KOPT-K1 (cell line): ENCODE data around the gene KIF1A.

Experiments
- H3K27ac ChIP-seq: fragments of 200-600 bp; sonication (generic); 2 replicates; pipeline ENCODE4 v1.5.1; 2016; ENCODE audit warnings: antibody characterized with exemption, mild to moderate bottlenecking, low read depth, low read length; ENCODE audit not compliant: poor library complexity, severe bottlenecking
- H3K36me3 ChIP-seq: fragments of 200-600 bp; sonication (generic); 2 replicates; pipeline ENCODE4 v1.5.1; 2017; ENCODE audit warnings: antibody characterized with exemption, mild to moderate bottlenecking, low read length, moderate library complexity; ENCODE audit not compliant: insufficient read depth
- H3K9me3 ChIP-seq: fragments of 200-600 bp; sonication (generic); 2 replicates; pipeline ENCODE4 v1.5.1; 2017; ENCODE audit warnings: antibody characterized with exemption, low read length, mild to moderate bottlenecking; ENCODE audit not compliant: insufficient read depth, poor library complexity, severe bottlenecking

The KIF1A gene

GRCh38 chr2:240726876-240727275, 93.1 kb downstream of the KIF1A start:
- no peaks in the 10 kb centered on the region for H3K9me3 ChIP-seq
- no peaks in the 10 kb centered on the region for H3K36me3 ChIP-seq
- no peak overlapping the region for H3K27ac ChIP-seq

- no peaks in the 10 kb centered on the region for H3K9me3 ChIP-seq
- no peak overlapping the region for H3K27ac ChIP-seq
- H3K36me3 ChIP-seq = no peaks in the 10 kb centered on the region
Measured at GRCh38 chr2:240725671-240726070, 94.3 kb downstream of the KIF1A start.

- H3K36me3 ChIP-seq = no peaks in the 10 kb centered on the region
- no peaks in the 10 kb centered on the region for H3K9me3 ChIP-seq
- no peak overlapping the region for H3K27ac ChIP-seq
Measured at GRCh38 chr2:240725266-240725665, 94.8 kb downstream of the KIF1A start.

GRCh38 chr2:240724431-240724830, 95.6 kb downstream of the KIF1A start:
- no peaks in the 10 kb centered on the region for H3K9me3 ChIP-seq
- H3K36me3 ChIP-seq = no peaks in the 10 kb centered on the region
- H3K27ac ChIP-seq = no peak overlapping the region

GRCh38 chr2:240723851-240724250, 96.2 kb downstream of the KIF1A start:
- H3K9me3 ChIP-seq = no peaks in the 10 kb centered on the region
- no peaks in the 10 kb centered on the region for H3K36me3 ChIP-seq
- no peak overlapping the region for H3K27ac ChIP-seq

- Histone ChIP-seq H3K9me3 (no peaks in the 10 kb centered on the region), H3K36me3 (no peaks in the 10 kb centered on the region), H3K27ac (no peak overlapping the region)
Measured at GRCh38 chr2:240722796-240723735, 97.0 kb downstream of the KIF1A start.

- Histone ChIP-seq H3K27ac (no peak overlapping the region), H3K9me3 (no peaks in the 10 kb centered on the region), H3K36me3 (no peaks in the 10 kb centered on the region)
Measured at GRCh38 chr2:240722376-240722775, 97.6 kb downstream of the KIF1A start.

- H3K36me3 ChIP-seq = no peaks in the 10 kb centered on the region
- H3K27ac ChIP-seq = no peak overlapping the region
- H3K9me3 ChIP-seq = no peaks in the 10 kb centered on the region
Measured at GRCh38 chr2:240721596-240722180, 98.3 kb downstream of the KIF1A start.

- no peaks in the 10 kb centered on the region for H3K9me3 ChIP-seq
- no peak overlapping the region for H3K27ac ChIP-seq
- H3K36me3 ChIP-seq = no peaks in the 10 kb centered on the region
Measured at GRCh38 chr2:240720686-240721595, 99.1 kb downstream of the KIF1A start.

GRCh38 chr2:240719676-240720545, 100.1 kb downstream of the KIF1A start:
- H3K27ac ChIP-seq = no peak overlapping the region
- H3K36me3 ChIP-seq = no peaks in the 10 kb centered on the region
- H3K9me3 ChIP-seq = no peaks in the 10 kb centered on the region

GRCh38 chr2:240718896-240719490, 101.0 kb downstream of the KIF1A start:
- H3K9me3 ChIP-seq = no peaks in the 10 kb centered on the region
- no peaks in the 10 kb centered on the region for H3K36me3 ChIP-seq
- no peak overlapping the region for H3K27ac ChIP-seq

GRCh38 chr2:240717681-240718581, 102.1 kb downstream of the KIF1A start:
- no peaks in the 10 kb centered on the region for H3K36me3 ChIP-seq
- H3K9me3 ChIP-seq = no peaks in the 10 kb centered on the region

GRCh38 chr2:240717181-240717641, 102.8 kb downstream of the KIF1A start:
- H3K36me3 ChIP-seq = no peaks in the 10 kb centered on the region
- no peaks in the 10 kb centered on the region for H3K9me3 ChIP-seq
- H3K27ac ChIP-seq = no peak overlapping the region

More at GRCh38 chr2:240717681-240718581, 102.1 kb downstream of the KIF1A start:
- no peak overlapping the region for H3K27ac ChIP-seq
